Loucy (cell line): ENCODE results near the gene ATP1A4.

Experiments used
- H2AFZ ChIP-seq: fragments of 200-600 bp; sonication (generic); 2 replicates; pipeline ENCODE4 v1.6.0; 2016; ENCODE audit warnings: antibody characterized with exemption, mild to moderate bottlenecking, low read length, moderate library complexity
- H3F3A ChIP-seq: fragments of 200-600 bp; 2 replicates; pipeline ENCODE4 v1.6.0; 2016; ENCODE audit warnings: antibody characterized with exemption, low read depth, mild to moderate bottlenecking
- H3K27me3 ChIP-seq: fragments of 200-600 bp; sonication (generic); 2 replicates; pipeline ENCODE4 v1.6.1; 2014; ENCODE audit warnings: low read length, mild to moderate bottlenecking; ENCODE audit not compliant: insufficient read depth, poor library complexity, severe bottlenecking
- H3K36me3 ChIP-seq: fragments of 200-600 bp; sonication (generic); 2 replicates; pipeline ENCODE4 v1.6.1; 2016; ENCODE audit warnings: low read length; ENCODE audit not compliant: insufficient read depth
- H3K4me1 ChIP-seq: fragments of 200-600 bp; sonication (generic); 2 replicates; pipeline ENCODE4 v1.5.1; 2014; ENCODE audit warnings: low read length, mild to moderate bottlenecking; ENCODE audit not compliant: insufficient read depth, poor library complexity, severe bottlenecking
- H3K4me2 ChIP-seq: fragments of 200-600 bp; sonication (generic); 2 replicates; pipeline ENCODE4 v1.6.0; 2014; ENCODE audit warnings: antibody characterized with exemption, low read length, low read depth, mild to moderate bottlenecking; ENCODE audit not compliant: poor library complexity, severe bottlenecking
- H3K4me3 ChIP-seq: fragments of 200-600 bp; sonication (generic); 2 replicates; pipeline ENCODE4 v1.5.1; 2014; ENCODE audit warnings: low read length, mild to moderate bottlenecking, mixed read lengths; ENCODE audit not compliant: poor library complexity, severe bottlenecking
- H3K79me2 ChIP-seq: fragments of 200-600 bp; sonication (generic); 2 replicates; pipeline ENCODE4 v1.6.1; 2014; ENCODE audit warnings: low read length; ENCODE audit not compliant: insufficient read depth
- H3K9ac ChIP-seq: fragments of 200-600 bp; sonication (generic); 2 replicates; pipeline ENCODE4 v1.6.0; 2014; ENCODE audit warnings: mild to moderate bottlenecking, low read depth, low read length, moderate library complexity; ENCODE audit not compliant: poor library complexity, severe bottlenecking
- H3K9me2 ChIP-seq: fragments of 200-600 bp; sonication (generic); replicated peaks from 2 replicates; pipeline ENCODE4 v1.6.1; 2016; ENCODE audit warnings: low read depth, low read length, mixed read lengths
- H3K9me3 ChIP-seq: fragments of 200-600 bp; sonication (generic); 2 replicates; pipeline ENCODE4 v1.6.1; 2014; ENCODE audit warnings: mild to moderate bottlenecking, antibody characterized with exemption, low read length, low read depth; ENCODE audit not compliant: insufficient read depth
- H4K20me1 ChIP-seq: fragments of 200-600 bp; sonication (generic); 2 replicates; pipeline ENCODE4 v1.6.0; 2014; ENCODE audit warnings: antibody characterized with exemption, low read length, mild to moderate bottlenecking; ENCODE audit not compliant: insufficient read depth, poor library complexity, severe bottlenecking
- CTCF ChIP-seq: fragments of 200-600 bp; sonication (generic); conservative IDR thresholded peaks from 2 replicates; pipeline ENCODE4 v1.5.1; 2014; ENCODE audit warnings: mild to moderate bottlenecking, antibody characterized with exemption, low read length
- EZH2phosphoT487 ChIP-seq: fragments of 200-600 bp; IDR thresholded peaks from 2 replicates; pipeline ENCODE4 v1.6.1; 2018; ENCODE audit warnings: antibody characterized with exemption, mild to moderate bottlenecking, moderate library complexity, borderline replicate concordance

Gene ATP1A4

GRCh38 chr1:160177667-160178066, 26.3 kb downstream of the ATP1A4 start:
- Histone ChIP-seq H3K4me3 (no peak overlapping the region), H2AFZ (no peak overlapping the region; the same call in 1 of the 2 replicates), H3K9me2 (no peaks in the 10 kb centered on the region), H3K36me3 (no peaks in the 10 kb centered on the region), H3K4me2 (no peak overlapping the region), H3K9ac (no peak overlapping the region), H3F3A (no peaks in the 10 kb centered on the region), H3K79me2 (no peaks in the 10 kb centered on the region), H4K20me1 (no peaks in the 10 kb centered on the region), H3K9me3 (no peaks in the 10 kb centered on the region), H3K4me1 (no peaks in the 10 kb centered on the region), H3K27me3 (no peaks in the 10 kb centered on the region)
- TF ChIP-seq CTCF (no peak), EZH2phosphoT487 (no peak)

GRCh38 chr1:160178731-160179130, 27.3 kb downstream of the ATP1A4 start:
- Histone ChIP-seq H3K4me2 (no peak overlapping the region), H3K4me1 (no peaks in the 10 kb centered on the region), H3K79me2 (no peaks in the 10 kb centered on the region), H3K9me3 (no peaks in the 10 kb centered on the region), H3K9ac (no peak overlapping the region), H3K9me2 (no peaks in the 10 kb centered on the region), H3F3A (no peaks in the 10 kb centered on the region), H2AFZ (no peak overlapping the region), H3K4me3 (no peak overlapping the region), H3K27me3 (no peaks in the 10 kb centered on the region), H3K36me3 (no peaks in the 10 kb centered on the region), H4K20me1 (no peaks in the 10 kb centered on the region)
- TF ChIP-seq CTCF (no peak), EZH2phosphoT487 (no peak)

- Histone ChIP-seq H3K9me3 (no peaks in the 10 kb centered on the region), H3K9me2 (no peaks in the 10 kb centered on the region), H3F3A (no peaks in the 10 kb centered on the region), H3K9ac (no peak overlapping the region), H3K27me3 (no peaks in the 10 kb centered on the region), H3K36me3 (no peaks in the 10 kb centered on the region), H3K4me2 (no peak overlapping the region), H3K4me1 (no peaks in the 10 kb centered on the region), H4K20me1 (no peaks in the 10 kb centered on the region), H3K4me3 (no peak overlapping the region), H2AFZ (no peak overlapping the region), H3K79me2 (no peaks in the 10 kb centered on the region)
- TF ChIP-seq CTCF (no peak), EZH2phosphoT487 (no peak)
Observed at GRCh38 chr1:160179336-160179735, 27.9 kb downstream of the ATP1A4 start.
